HL-60 (cell line): ENCODE results near the gene HIF1A.
A peak's percentile ranks its signal among the peaks of the same experiment; 100 is the strongest.

Experiments used
- DNase-seq, 2 experiments: peaks; one replicate each; pipeline ENCODE4 v3.0.0-alpha.2; 2010 to 2020; ENCODE audit warnings: low read depth in 1 of 2, low spot score in 1 of 2
- H3K27ac ChIP-seq: fragments of 250-450 bp; sonication (Bioruptor Pico); replicated peaks from 2 replicates; pipeline ENCODE4 v1.5.1; 2020; ENCODE audit warnings: mild to moderate bottlenecking, moderate library complexity
- H3K27me3 ChIP-seq: fragments of 250-450 bp; sonication (Bioruptor Pico); 2 replicates; pipeline ENCODE4 v1.5.1; 2021; ENCODE audit warnings: mild to moderate bottlenecking, moderate library complexity; ENCODE audit not compliant: insufficient read depth, poor library complexity, severe bottlenecking
- H3K4me3 ChIP-seq: replicated peaks from 2 replicates; pipeline ENCODE4 v1.5.1; 2011; ENCODE audit warnings: mild to moderate bottlenecking, control low read depth, low read length; ENCODE audit not compliant: insufficient read depth
- GABPA ChIP-seq: IDR thresholded peaks from 2 replicates; pipeline ENCODE4 v1.6.1; 2012; ENCODE audit warnings: low read depth
- POLR2AphosphoS5 ChIP-seq: IDR thresholded peaks from 2 replicates; pipeline ENCODE4 v1.6.1; 2012; ENCODE audit warnings: low read depth
- SPI1 ChIP-seq: IDR thresholded peaks from 2 replicates; pipeline ENCODE4 v1.6.1; 2012; ENCODE audit warnings: low read depth, mild to moderate bottlenecking, borderline replicate concordance
- TF ChIP-seq, protein P1 (sequence below): IDR thresholded peaks from 2 replicates; pipeline ENCODE4 v1.6.1; 2012; ENCODE audit warnings: low read depth; ENCODE audit not compliant: insufficient replicate concordance
- TF ChIP-seq, protein P2 (sequence below): IDR thresholded peaks from one replicate; pipeline ENCODE4 v1.5.1; 2011; ENCODE audit warnings: low read length, control low read depth, inconsistent platforms; ENCODE audit not compliant: insufficient read depth

HIF1A gene

DNA sequence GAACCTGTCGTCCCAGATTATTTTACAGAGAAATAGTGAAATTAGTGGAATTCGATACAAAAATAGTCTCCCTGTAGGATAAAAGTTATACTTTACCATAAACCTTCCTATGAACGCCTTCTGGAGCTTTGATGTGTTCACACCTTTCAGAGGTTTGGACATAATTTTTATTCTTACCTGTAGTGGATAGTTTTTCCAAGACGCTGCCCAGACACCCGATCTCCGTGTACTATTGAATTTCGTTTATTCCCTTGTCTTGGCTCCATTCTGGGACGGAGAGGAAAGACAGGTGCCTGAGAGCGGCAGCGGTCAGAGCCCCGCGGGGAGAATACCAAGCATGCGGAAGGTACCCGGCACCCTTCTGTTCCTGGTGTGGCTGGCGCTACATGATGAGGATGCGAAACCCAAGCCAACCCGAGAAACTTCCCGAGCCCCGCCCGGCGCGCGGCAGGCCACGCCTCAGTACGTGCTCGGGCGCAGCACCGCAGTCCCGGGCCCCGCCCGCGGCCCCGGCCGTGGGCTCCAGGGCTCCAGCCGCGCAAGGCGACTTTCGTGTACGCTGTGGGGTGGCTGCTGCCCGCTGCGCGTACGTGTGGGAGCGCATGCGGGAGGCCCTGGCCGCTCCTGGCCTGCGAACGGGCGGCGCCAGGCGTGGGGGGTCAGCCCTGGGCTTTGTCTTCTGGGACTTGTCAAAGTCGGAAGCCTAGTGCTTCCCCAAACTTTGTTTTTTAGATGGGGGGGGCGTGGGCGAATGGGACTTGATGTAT is 55.6 kb downstream of the HIF1A start:
- no peaks in the 10 kb centered on the region for H3K27me3 ChIP-seq
- H3K27ac ChIP-seq = peak overlapping the region; percentile 51; the same call in 1 of the 2 replicates
- peak; percentile 46 to 80 for DNase-seq
- TF ChIP-seq, protein P1, sequence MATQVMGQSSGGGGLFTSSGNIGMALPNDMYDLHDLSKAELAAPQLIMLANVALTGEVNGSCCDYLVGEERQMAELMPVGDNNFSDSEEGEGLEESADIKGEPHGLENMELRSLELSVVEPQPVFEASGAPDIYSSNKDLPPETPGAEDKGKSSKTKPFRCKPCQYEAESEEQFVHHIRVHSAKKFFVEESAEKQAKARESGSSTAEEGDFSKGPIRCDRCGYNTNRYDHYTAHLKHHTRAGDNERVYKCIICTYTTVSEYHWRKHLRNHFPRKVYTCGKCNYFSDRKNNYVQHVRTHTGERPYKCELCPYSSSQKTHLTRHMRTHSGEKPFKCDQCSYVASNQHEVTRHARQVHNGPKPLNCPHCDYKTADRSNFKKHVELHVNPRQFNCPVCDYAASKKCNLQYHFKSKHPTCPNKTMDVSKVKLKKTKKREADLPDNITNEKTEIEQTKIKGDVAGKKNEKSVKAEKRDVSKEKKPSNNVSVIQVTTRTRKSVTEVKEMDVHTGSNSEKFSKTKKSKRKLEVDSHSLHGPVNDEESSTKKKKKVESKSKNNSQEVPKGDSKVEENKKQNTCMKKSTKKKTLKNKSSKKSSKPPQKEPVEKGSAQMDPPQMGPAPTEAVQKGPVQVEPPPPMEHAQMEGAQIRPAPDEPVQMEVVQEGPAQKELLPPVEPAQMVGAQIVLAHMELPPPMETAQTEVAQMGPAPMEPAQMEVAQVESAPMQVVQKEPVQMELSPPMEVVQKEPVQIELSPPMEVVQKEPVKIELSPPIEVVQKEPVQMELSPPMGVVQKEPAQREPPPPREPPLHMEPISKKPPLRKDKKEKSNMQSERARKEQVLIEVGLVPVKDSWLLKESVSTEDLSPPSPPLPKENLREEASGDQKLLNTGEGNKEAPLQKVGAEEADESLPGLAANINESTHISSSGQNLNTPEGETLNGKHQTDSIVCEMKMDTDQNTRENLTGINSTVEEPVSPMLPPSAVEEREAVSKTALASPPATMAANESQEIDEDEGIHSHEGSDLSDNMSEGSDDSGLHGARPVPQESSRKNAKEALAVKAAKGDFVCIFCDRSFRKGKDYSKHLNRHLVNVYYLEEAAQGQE = no peak
- TF ChIP-seq, protein P2, sequence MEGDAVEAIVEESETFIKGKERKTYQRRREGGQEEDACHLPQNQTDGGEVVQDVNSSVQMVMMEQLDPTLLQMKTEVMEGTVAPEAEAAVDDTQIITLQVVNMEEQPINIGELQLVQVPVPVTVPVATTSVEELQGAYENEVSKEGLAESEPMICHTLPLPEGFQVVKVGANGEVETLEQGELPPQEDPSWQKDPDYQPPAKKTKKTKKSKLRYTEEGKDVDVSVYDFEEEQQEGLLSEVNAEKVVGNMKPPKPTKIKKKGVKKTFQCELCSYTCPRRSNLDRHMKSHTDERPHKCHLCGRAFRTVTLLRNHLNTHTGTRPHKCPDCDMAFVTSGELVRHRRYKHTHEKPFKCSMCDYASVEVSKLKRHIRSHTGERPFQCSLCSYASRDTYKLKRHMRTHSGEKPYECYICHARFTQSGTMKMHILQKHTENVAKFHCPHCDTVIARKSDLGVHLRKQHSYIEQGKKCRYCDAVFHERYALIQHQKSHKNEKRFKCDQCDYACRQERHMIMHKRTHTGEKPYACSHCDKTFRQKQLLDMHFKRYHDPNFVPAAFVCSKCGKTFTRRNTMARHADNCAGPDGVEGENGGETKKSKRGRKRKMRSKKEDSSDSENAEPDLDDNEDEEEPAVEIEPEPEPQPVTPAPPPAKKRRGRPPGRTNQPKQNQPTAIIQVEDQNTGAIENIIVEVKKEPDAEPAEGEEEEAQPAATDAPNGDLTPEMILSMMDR = no peak
- TF ChIP-seq POLR2AphosphoS5 (no peak), SPI1 (no peak), GABPA (no peak)
- peak overlapping the region; percentile 47 for H3K4me3 ChIP-seq

DNA sequence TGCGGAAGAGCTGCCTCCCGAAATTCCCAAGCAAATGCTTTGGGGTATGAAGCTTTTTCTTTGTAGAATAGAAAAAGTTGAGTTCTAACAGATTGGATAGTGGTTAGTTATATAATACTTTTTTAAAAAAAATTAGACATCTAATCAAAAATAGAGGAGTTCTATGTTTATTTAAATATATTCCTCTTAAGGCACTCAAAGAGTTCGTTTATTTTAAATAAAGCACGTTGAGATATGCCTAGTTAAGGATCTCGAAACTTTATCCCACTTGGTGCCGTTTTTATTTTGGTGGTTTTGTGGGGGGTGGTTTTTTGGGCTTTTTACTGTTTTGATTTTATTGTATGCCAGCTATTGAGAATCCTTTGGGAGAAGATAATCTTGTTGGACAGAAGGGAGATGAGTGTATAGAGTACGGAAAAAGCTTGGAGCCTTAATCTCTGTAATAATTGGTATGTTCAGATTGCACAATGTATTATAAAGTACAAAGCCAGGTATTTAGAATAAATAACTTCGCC is 56.2 kb downstream of the HIF1A start:
- Histone ChIP-seq H3K27me3 (no peaks in the 10 kb centered on the region), H3K4me3 (peak overlapping the region; percentile 47), H3K27ac (peak overlapping the region; percentile 51; the same call in 1 of the 2 replicates)
- TF ChIP-seq GABPA (no peak), POLR2AphosphoS5 (no peak), SPI1 (no peak)
- TF ChIP-seq, protein P1 = no peak
- TF ChIP-seq, protein P2 = no peak
- no peak for DNase-seq

DNA sequence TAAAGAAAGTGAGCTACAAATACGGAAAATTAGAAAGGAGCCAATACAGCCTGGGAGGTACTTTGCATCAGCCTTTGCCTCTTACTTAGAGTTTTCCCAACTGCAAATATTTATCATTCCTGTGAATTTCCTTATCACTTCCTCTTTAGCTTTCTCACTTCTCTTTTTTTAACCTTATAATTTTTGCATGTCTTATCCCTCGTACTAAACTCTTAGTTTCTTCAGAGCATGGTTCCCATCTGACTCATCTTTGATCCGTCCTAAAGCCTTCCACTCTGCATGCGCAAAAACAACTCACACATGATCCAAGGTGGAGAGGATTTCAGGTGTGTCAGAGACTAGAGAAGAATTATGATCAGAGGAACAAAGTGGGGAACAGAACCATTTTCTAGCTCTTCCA is 57.3 kb downstream of the HIF1A start:
- Histone ChIP-seq H3K27me3 (no peaks in the 10 kb centered on the region), H3K4me3 (no peak overlapping the region), H3K27ac (no peak overlapping the region)
- TF ChIP-seq, protein P2 = no peak
- TF ChIP-seq, protein P1 = no peak
- TF ChIP-seq SPI1 = peak; percentile 74
- no peak for DNase-seq
